HepG2 (cell line): Measurements from ENCODE around the gene TRIM10. TPM values are rescaled to one million over a fixed set of nuclear protein-coding genes. Genes with fewer than 3 reads are reported as not detected.

Experiments used
- ATAC-seq: fragments of 200-7000 bp; cut with Tn5 transposase; 3 replicates; pipeline ENCODE4 v1.9.1; 2020; ENCODE audit warnings: mild to moderate bottlenecking, moderate library complexity
- BruUV-seq: library from RNA; stranded (reverse); fragments of 400-500 nt; replicated peaks from 2 replicates; lab custom pipeline; 2021; lab: Mats Ljungman, UMichigan
- CTCF ChIA-PET: fragments of 300-600 bp; formaldehyde crosslinking; extraction: SDS; loops from one replicate; lab custom pipeline; 2021; ENCODE audit warnings: low total read pairs, inconsistent platforms, low intra/inter-chr PET ratio; lab: Yijun Ruan, JAX
- POLR2A ChIA-PET: fragments of 350-600 bp; sonication (Branson Sonifier 250); formaldehyde crosslinking; loops from one replicate; lab custom pipeline; 2020; ENCODE audit warnings: antibody characterized with exemption, inconsistent platforms; lab: Yijun Ruan, JAX
- DNase-seq: peaks from one replicate; pipeline ENCODE4 v3.0.0-alpha.2; 2015; ENCODE audit warnings: low spot score
- FAIRE-seq: peaks from 3 replicates; lab custom pipeline; 2011; peaks lifted over from hg19 to GRCh38; lab: Jason Lieb, UNC
- H2AFZ ChIP-seq: one replicate; pipeline ENCODE4 v1.6.1; 2011; ENCODE audit warnings: low read length, inconsistent platforms
- H3K27ac ChIP-seq: fragments of 300-600 bp; 3 replicates; pipeline ENCODE4 v1.8.0; 2011; ENCODE audit warnings: mixed run types, mild to moderate bottlenecking, mixed read lengths, low read length, inconsistent platforms; ENCODE audit not compliant: insufficient read depth; ENCODE audit errors: extremely low read length
- H3K27me3 ChIP-seq, 2 experiments: fragments of 200-600 bp in 1 of 2; 2 replicates in 1 of 2; 3 replicates in 1 of 2; pipeline versions ENCODE4 v1.6.0 to v1.8.0; 2011; ENCODE audit warnings: low read length in 2 of 2, mild to moderate bottlenecking in 2 of 2, moderate library complexity in 2 of 2, inconsistent platforms in 1 of 2; ENCODE audit not compliant: insufficient read depth in 2 of 2, control insufficient read depth in 1 of 2
- H3K36me3 ChIP-seq, 2 experiments: fragments of 200-600 bp in 1 of 2; replicated peaks in 1 of 2; 2 replicates in 1 of 2; 3 replicates in 1 of 2; pipeline versions ENCODE4 v1.5.1 to v1.8.0; 2011; ENCODE audit warnings: low read length in 2 of 2, inconsistent platforms in 1 of 2; ENCODE audit not compliant: insufficient read depth in 2 of 2, control insufficient read depth in 1 of 2
- H3K4me1 ChIP-seq: 2 replicates; pipeline ENCODE4 v1.5.1; 2012; ENCODE audit warnings: low read length, inconsistent platforms; ENCODE audit not compliant: insufficient read depth
- H3K4me2 ChIP-seq: 2 replicates; pipeline ENCODE4 v1.6.0; 2011; ENCODE audit warnings: low read depth, low read length, inconsistent platforms
- H3K4me3 ChIP-seq, 3 experiments: fragments of 200-600 bp in 1 of 3; sonication (generic), shearing (Covaris generic) in 1 of 3; replicated peaks in 1 of 3; 2 replicates each; pipeline ENCODE4 v1.5.1; 2011 to 2016; ENCODE audit warnings: low read length in 3 of 3, inconsistent platforms in 2 of 3, low read depth in 2 of 3, mild to moderate bottlenecking in 2 of 3, control low read depth in 1 of 3, mixed read lengths in 1 of 3; ENCODE audit not compliant: insufficient read depth in 1 of 3
- H3K79me2 ChIP-seq: one replicate; pipeline ENCODE4 v1.6.1; 2011; ENCODE audit warnings: low read length, inconsistent platforms; ENCODE audit not compliant: insufficient read depth
- H3K9ac ChIP-seq: 2 replicates; pipeline ENCODE4 v1.6.0; 2011; ENCODE audit warnings: mild to moderate bottlenecking, low read depth, low read length, inconsistent platforms; ENCODE audit not compliant: insufficient read depth
- H3K9me3 ChIP-seq: 2 replicates; pipeline ENCODE4 v1.5.1; 2012; ENCODE audit warnings: mild to moderate bottlenecking, low read length
- H4K20me1 ChIP-seq: 2 replicates; pipeline ENCODE4 v1.6.0; 2011; ENCODE audit warnings: inconsistent platforms, mild to moderate bottlenecking, low read length, moderate library complexity; ENCODE audit not compliant: insufficient read depth
- ATAD3A ChIP-seq: sonication (generic); formaldehyde crosslinking; IDR thresholded peaks from 2 replicates; pipeline ENCODE4 v1.4.0; 2020; ENCODE audit warnings: missing genetic modification reagents
- CHD2 ChIP-seq: IDR thresholded peaks from 2 replicates; pipeline ENCODE4 v1.6.1; 2011; ENCODE audit warnings: low read depth, low read length, improper control_type of control experiment
- E2F1 ChIP-seq: sonication (generic); formaldehyde crosslinking; IDR thresholded peaks from 2 replicates; pipeline ENCODE4 v1.5.0; 2020; ENCODE audit warnings: missing genetic modification reagents
- HES4 ChIP-seq: sonication (generic); formaldehyde crosslinking; IDR thresholded peaks from 2 replicates; pipeline ENCODE4 v1.9.0; 2021; ENCODE audit warnings: mild to moderate bottlenecking, missing genetic modification reagents, borderline replicate concordance
- HNRNPK ChIP-seq: fragments of 200-400 bp; formaldehyde crosslinking; IDR thresholded peaks from 2 replicates; pipeline ENCODE4 v1.6.1; 2018; ENCODE audit warnings: low read length, low read depth, moderate library complexity, mild to moderate bottlenecking; ENCODE audit not compliant: poor library complexity, severe bottlenecking
- MNT ChIP-seq: fragments of 450-650 bp; IDR thresholded peaks from 2 replicates; pipeline ENCODE4 v1.6.1; 2016
- NFYB ChIP-seq: sonication (generic); formaldehyde crosslinking; IDR thresholded peaks from 2 replicates; pipeline ENCODE4 v1.4.0; 2020; ENCODE audit warnings: missing genetic modification reagents
- SOX5 ChIP-seq: IDR thresholded peaks from 2 replicates; pipeline ENCODE4 v1.6.1; 2016; ENCODE audit warnings: borderline replicate concordance
- YEATS4 ChIP-seq: sonication (generic); formaldehyde crosslinking; IDR thresholded peaks from 2 replicates; pipeline ENCODE4 v1.4.0; 2020; ENCODE audit warnings: missing genetic modification reagents, borderline replicate concordance
- ZNF431 ChIP-seq: sonication (generic); formaldehyde crosslinking; IDR thresholded peaks from 2 replicates; pipeline ENCODE4 v1.9.0; 2022; ENCODE audit warnings: missing genetic modification reagents, low read depth, mild to moderate bottlenecking, borderline replicate concordance
- ZNF580 ChIP-seq: IDR thresholded peaks from 2 replicates; pipeline ENCODE4 v1.6.1; 2016; ENCODE audit warnings: low read depth, borderline replicate concordance
- ZNF687 ChIP-seq: sonication (generic); formaldehyde crosslinking; IDR thresholded peaks from 2 replicates; pipeline ENCODE4 v1.5.1; 2020; ENCODE audit warnings: mild to moderate bottlenecking, missing genetic modification reagents, moderate library complexity
- WGBS: methylation state at CpG from one replicate; pipeline ENCODE4 v1.1.6; 2017; ENCODE audit warnings: low lambda C conversion rate; 5-methylcytosine and 5-hydroxymethylcytosine counted together
- in situ Hi-C: cut with HindIII; loops from 2 replicates; pipeline ENCODE4 v1.10.0; 2017; ENCODE audit warnings: low pct_unique_long_range_greater_than_20kb; ENCODE audit not compliant: extremely low pct_ligation_motif_present
- intact Hi-C: fragments of 100-400 bp; cut with micrococcal nuclease; formaldehyde crosslinking; loops from one replicate; pipeline ENCODE4 v1.10.0; 2022; ENCODE audit not compliant: unreplicated experiment
- polyA plus RNA-seq, 8 experiments: library from polyadenylated mRNA; depleted of rRNA in 3 of 8; stranded (reverse) in 7 of 8; unstranded in 1 of 8; fragments of >200 nt; fragmentation: Illumina TruSeq in 4 of 8; extraction: Trizol in 4 of 8; gene quantifications; 2 replicates each; pipeline versions ENCODE4 v1.2.1 to v1.2.3, GENCODE V29; 2011 to 2016; ENCODE audit warnings: low read depth in 4 of 8, missing spikeins in 1 of 8, mixed read lengths in 1 of 8; ENCODE audit not compliant: insufficient read depth in 1 of 8
- total RNA-seq, 5 experiments: library from RNA; depleted of rRNA; stranded (reverse); fragments of >200 nt; fragmentation: Illumina TruSeq; extraction: Trizol; gene quantifications; 2 replicates each; pipeline ENCODE4 v1.2.3, GENCODE V29; 2016; ENCODE audit warnings: low read depth in 1 of 5

Gene TRIM10
- total and polyA plus RNA-seq, 2 of the 13 experiments (the other 11 are each of a cell fraction or from before 2014, with no cell fraction given) = 4.1 to 6.8 TPM

GRCh38 chr6:30163090-30163917, 2.3 kb upstream of the TRIM10 start, which contains the start of gene TRIM15 (continued):
- TF ChIP-seq SOX5 (CRISPR knock-in tag) (peak; percentile 32; the same call in 1 of the 2 replicates), HES4 (CRISPR knock-in tag) (no peak), NFYB (CRISPR knock-in tag) (peak; percentile 49), CHD2 (no peak), ATAD3A (no peak)

GRCh38 chr6:30162265-30163089, 1.5 kb upstream of the TRIM10 start:
- no peak for ATAC-seq
- H3K79me2 ChIP-seq = peaks cover 36% of the 10 kb centered on the region
- H3K9ac ChIP-seq = peak overlapping the region; percentile 81
- peaks cover 7 to 8% of the 10 kb centered on the region in 2 experiments for H3K36me3 ChIP-seq
- FAIRE-seq = no peak
- TSS peak; percentile 79 for BruUV-seq
- no peaks in the 10 kb centered on the region for H3K9me3 ChIP-seq
- WGBS = 56% methylated on average over 12 of the region's 12 CpGs
- CTCF ChIA-PET = no interaction called here
- POLR2A ChIA-PET = interaction anchor here (1.4 to 3.3 kb wide), 4 partner anchors 28 to 96 kb away, joined by 4 to 26 read pairs (median 15); partner anchors contain the start of gene TRIM40
- H4K20me1 ChIP-seq = no peaks in the 10 kb centered on the region; the same call in 1 of the 2 replicates
- peak overlapping the region; percentile 86 for H3K4me2 ChIP-seq
- intact Hi-C loops (loop anchor here (1.0 kb wide), 2 partner anchors 28 to 59 kb away; no protein-coding TSS in a partner anchor), in situ Hi-C loops (no loop called here)
- peak overlapping the region; percentile 90 to 95 (median 92) for H3K4me3 ChIP-seq
- peaks cover 55% of the 10 kb centered on the region for H3K4me1 ChIP-seq
- H3K27me3 ChIP-seq = peaks cover 0 to 3% of the 10 kb centered on the region in 2 experiments; a peak in 1 of 5 replicates
- peak overlapping the region; percentile 87 for H3K27ac ChIP-seq
- H2AFZ ChIP-seq = no peak overlapping the region
- no peak for DNase-seq
- TF ChIP-seq MNT = 0 out of 2 replicates have a peak, but pooled peaks have one; percentile 18
- peak; percentile 23 for TF ChIP-seq HNRNPK
- TF ChIP-seq YEATS4 (CRISPR knock-in tag) = no peak
- TF ChIP-seq E2F1 (CRISPR knock-in tag) = no peak
- no peak for TF ChIP-seq ZNF431
- no peak for TF ChIP-seq ZNF580
- TF ChIP-seq ZNF687 (CRISPR knock-in tag) = no peak
